PC-3 (cell line): ENCODE results near the gene DSCAM. TPM values are rescaled to one million over a fixed set of nuclear protein-coding genes. Genes with fewer than 3 reads are reported as not detected.

ENCODE experiments used
- ATAC-seq: fragments of 200-7000 bp; cut with Tn5 transposase; 2 replicates; pipeline ENCODE4 v1.9.1; 2020; ENCODE audit warnings: mild to moderate bottlenecking, moderate library complexity
- BruUV-seq: library from RNA; stranded (reverse); fragments of 400-500 nt; replicated peaks from 2 replicates; lab custom pipeline; 2021; lab: Mats Ljungman, UMichigan
- CTCF ChIA-PET: fragments of 300-600 bp; sonication (Branson Sonifier 250); formaldehyde crosslinking; loops from one replicate; lab custom pipeline; 2022; ENCODE audit warnings: antibody characterized with exemption; lab: Charles Lee
- POLR2A ChIA-PET: fragments of 300-600 bp; sonication (Branson Sonifier 250); formaldehyde crosslinking; loops from one replicate; lab custom pipeline; 2022; ENCODE audit warnings: antibody characterized with exemption; ENCODE audit not compliant: unreplicated experiment; lab: Charles Lee
- DNase-seq: peaks from one replicate; pipeline ENCODE4 v3.0.0-alpha.2; 2015
- H2AFZ ChIP-seq: fragments of 300-600 bp; sonication (generic); 2 replicates; pipeline ENCODE4 v1.6.0; 2016; ENCODE audit warnings: antibody characterized with exemption, low read length
- H3F3A ChIP-seq: fragments of 300-600 bp; sonication (generic); one replicate; pipeline ENCODE4 v1.6.0; 2017; ENCODE audit warnings: antibody characterized with exemption, low read length, control low read depth, mild to moderate bottlenecking; ENCODE audit not compliant: unreplicated experiment
- H3K27ac ChIP-seq: fragments of 300-600 bp; sonication (generic); 2 replicates; pipeline ENCODE4 v1.5.1; 2016; ENCODE audit warnings: mild to moderate bottlenecking, low read length
- H3K27me3 ChIP-seq: fragments of 300-600 bp; sonication (generic); 2 replicates; pipeline ENCODE4 v1.6.1; 2016; ENCODE audit warnings: low read length, mixed read lengths
- H3K36me3 ChIP-seq: fragments of 300-600 bp; sonication (generic); 2 replicates; pipeline ENCODE4 v1.6.1; 2016; ENCODE audit warnings: low read depth, mixed run types, low read length, mixed read lengths
- H3K4me1 ChIP-seq: fragments of 300-600 bp; sonication (generic); 2 replicates; pipeline ENCODE4 v1.5.1; 2016; ENCODE audit warnings: low read length; ENCODE audit not compliant: insufficient read depth
- H3K4me2 ChIP-seq: fragments of 300-600 bp; sonication (generic); 2 replicates; pipeline ENCODE4 v1.6.0; 2016; ENCODE audit warnings: low read length
- H3K4me3 ChIP-seq: fragments of 300-600 bp; sonication (generic); 2 replicates; pipeline ENCODE4 v1.5.1; 2016; ENCODE audit warnings: mild to moderate bottlenecking, low read length, mixed read lengths
- H3K79me2 ChIP-seq: fragments of 300-600 bp; sonication (generic); 2 replicates; pipeline ENCODE4 v1.6.1; 2017; ENCODE audit warnings: low read length, mixed read lengths
- H3K9ac ChIP-seq: fragments of 300-600 bp; sonication (generic); 2 replicates; pipeline ENCODE4 v1.6.0; 2016; ENCODE audit warnings: mild to moderate bottlenecking, low read length
- H3K9me2 ChIP-seq: fragments of 300-600 bp; sonication (generic); replicated peaks from 2 replicates; pipeline ENCODE4 v1.6.1; 2016; ENCODE audit warnings: mixed run types, low read length, mixed read lengths
- H3K9me3 ChIP-seq: fragments of 300-600 bp; sonication (generic); 2 replicates; pipeline ENCODE4 v1.6.1; 2016; ENCODE audit warnings: low read length, mixed read lengths
- H4K20me1 ChIP-seq: fragments of 300-600 bp; sonication (generic); 2 replicates; pipeline ENCODE4 v1.6.1; 2016; ENCODE audit warnings: low read length, mixed read lengths
- EZH2 ChIP-seq: fragments of 300-600 bp; sonication (generic); IDR thresholded peaks from one replicate; pipeline ENCODE4 v1.6.1; 2017; ENCODE audit warnings: antibody characterized with exemption, mild to moderate bottlenecking, low read length; ENCODE audit not compliant: unreplicated experiment
- EZH2phosphoT487 ChIP-seq: fragments of 300-600 bp; sonication (generic); IDR thresholded peaks from 2 replicates; pipeline ENCODE4 v1.6.1; 2018; ENCODE audit warnings: mild to moderate bottlenecking, antibody characterized with exemption, low read length, borderline replicate concordance
- intact Hi-C: fragments of 100-400 bp; cut with micrococcal nuclease; formaldehyde crosslinking; loops from 2 replicates; pipeline ENCODE4 v1.9.0; 2023
- total RNA-seq: library from RNA; depleted of rRNA; stranded (reverse); fragments of >200 nt; gene quantifications from 2 replicates; pipeline ENCODE4 v1.2.3, GENCODE V29; 2014
- TF ChIP-seq, protein P1 (sequence below): fragments of 300-600 bp; sonication (generic); conservative IDR thresholded peaks from 2 replicates; pipeline ENCODE4 v1.5.1; 2017; ENCODE audit warnings: antibody characterized with exemption, low read depth, mild to moderate bottlenecking, low read length

DSCAM gene
- total RNA-seq, 1 experiment from 2014 or later, result not detected

DNA sequence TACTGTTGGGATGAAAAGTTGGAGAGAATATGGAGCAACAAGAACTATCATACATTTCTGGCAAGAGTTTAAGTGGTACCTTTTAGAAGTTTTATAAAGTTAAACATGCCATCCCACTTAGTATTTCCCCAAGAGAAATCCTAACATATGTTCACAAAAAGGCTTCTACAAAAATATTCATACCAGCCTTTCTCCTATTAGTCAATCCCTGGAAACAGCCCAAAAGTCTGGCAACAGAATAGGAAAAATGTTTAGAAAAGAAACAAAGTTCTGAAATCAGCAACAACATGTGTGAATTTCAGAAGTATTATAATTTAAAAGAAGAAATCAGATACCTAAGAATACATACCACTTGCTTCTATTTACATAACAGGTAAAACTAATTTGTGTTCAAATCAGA lies 271.0 kb downstream of the DSCAM start:
- Histone ChIP-seq H4K20me1 (no peaks in the 10 kb centered on the region), H3K4me1 (no peaks in the 10 kb centered on the region), H3K9me2 (no peaks in the 10 kb centered on the region), H3K4me2 (no peak overlapping the region), H2AFZ (no peak overlapping the region), H3F3A (no peaks in the 10 kb centered on the region), H3K79me2 (no peaks in the 10 kb centered on the region), H3K9me3 (peaks cover 13% of the 10 kb centered on the region; the same call in 1 of the 2 replicates), H3K9ac (no peak overlapping the region), H3K27me3 (no peaks in the 10 kb centered on the region), H3K36me3 (no peaks in the 10 kb centered on the region), H3K4me3 (no peak overlapping the region), H3K27ac (no peak overlapping the region)
- intact Hi-C loops, result no loop called here
- BruUV-seq, result no TSS peak
- no peak for ATAC-seq
- TF ChIP-seq EZH2, result no peak
- TF ChIP-seq, protein P1, sequence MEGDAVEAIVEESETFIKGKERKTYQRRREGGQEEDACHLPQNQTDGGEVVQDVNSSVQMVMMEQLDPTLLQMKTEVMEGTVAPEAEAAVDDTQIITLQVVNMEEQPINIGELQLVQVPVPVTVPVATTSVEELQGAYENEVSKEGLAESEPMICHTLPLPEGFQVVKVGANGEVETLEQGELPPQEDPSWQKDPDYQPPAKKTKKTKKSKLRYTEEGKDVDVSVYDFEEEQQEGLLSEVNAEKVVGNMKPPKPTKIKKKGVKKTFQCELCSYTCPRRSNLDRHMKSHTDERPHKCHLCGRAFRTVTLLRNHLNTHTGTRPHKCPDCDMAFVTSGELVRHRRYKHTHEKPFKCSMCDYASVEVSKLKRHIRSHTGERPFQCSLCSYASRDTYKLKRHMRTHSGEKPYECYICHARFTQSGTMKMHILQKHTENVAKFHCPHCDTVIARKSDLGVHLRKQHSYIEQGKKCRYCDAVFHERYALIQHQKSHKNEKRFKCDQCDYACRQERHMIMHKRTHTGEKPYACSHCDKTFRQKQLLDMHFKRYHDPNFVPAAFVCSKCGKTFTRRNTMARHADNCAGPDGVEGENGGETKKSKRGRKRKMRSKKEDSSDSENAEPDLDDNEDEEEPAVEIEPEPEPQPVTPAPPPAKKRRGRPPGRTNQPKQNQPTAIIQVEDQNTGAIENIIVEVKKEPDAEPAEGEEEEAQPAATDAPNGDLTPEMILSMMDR, result no peak
- TF ChIP-seq EZH2phosphoT487, result no peak
- ChIA-PET CTCF (no interaction called here), POLR2A (no interaction called here)
- no peak for DNase-seq

DNA sequence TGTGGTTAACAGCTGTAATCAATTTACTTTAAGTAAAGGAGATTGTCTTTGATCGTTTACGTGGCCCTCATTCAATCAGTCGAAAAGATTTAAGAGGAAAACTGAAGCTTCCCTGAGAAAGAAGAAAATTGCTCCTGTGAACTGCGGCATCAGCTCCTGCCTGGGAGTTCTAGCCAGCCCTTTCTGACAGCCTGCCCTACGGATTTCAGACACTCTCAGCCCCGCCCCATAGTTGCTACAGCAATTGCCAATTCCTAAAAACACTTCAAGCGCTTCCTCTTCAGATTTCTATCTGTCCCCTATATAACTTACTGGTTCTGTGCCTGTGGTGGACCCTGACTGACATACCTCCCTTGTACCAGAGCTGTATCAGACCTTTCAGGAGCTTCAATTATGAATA lies 277.6 kb downstream of the DSCAM start:
- ATAC-seq (no peak), DNase-seq (no peak)
- peaks cover 13% of the 10 kb centered on the region; the same call in 1 of the 2 replicates for H3K9me3 ChIP-seq
- no peak overlapping the region for H3K27ac ChIP-seq
- intact Hi-C loops, result no loop called here
- H3K36me3 ChIP-seq, result no peaks in the 10 kb centered on the region; the same call in 1 of the 2 replicates
- no peaks in the 10 kb centered on the region for H3K79me2 ChIP-seq
- H3K9ac ChIP-seq, result no peak overlapping the region
- no peaks in the 10 kb centered on the region for H4K20me1 ChIP-seq
- no peaks in the 10 kb centered on the region for H3F3A ChIP-seq
- no peak overlapping the region for H2AFZ ChIP-seq
- H3K4me3 ChIP-seq, result no peak overlapping the region
- TF ChIP-seq EZH2phosphoT487 (no peak), EZH2 (no peak)
- TF ChIP-seq, protein P1, result no peak
- POLR2A ChIA-PET, result no interaction called here
- H3K9me2 ChIP-seq, result no peaks in the 10 kb centered on the region
- no peaks in the 10 kb centered on the region for H3K27me3 ChIP-seq
- no TSS peak for BruUV-seq
- no peak overlapping the region for H3K4me2 ChIP-seq
- no peaks in the 10 kb centered on the region for H3K4me1 ChIP-seq
- CTCF ChIA-PET, result no interaction called here

DNA sequence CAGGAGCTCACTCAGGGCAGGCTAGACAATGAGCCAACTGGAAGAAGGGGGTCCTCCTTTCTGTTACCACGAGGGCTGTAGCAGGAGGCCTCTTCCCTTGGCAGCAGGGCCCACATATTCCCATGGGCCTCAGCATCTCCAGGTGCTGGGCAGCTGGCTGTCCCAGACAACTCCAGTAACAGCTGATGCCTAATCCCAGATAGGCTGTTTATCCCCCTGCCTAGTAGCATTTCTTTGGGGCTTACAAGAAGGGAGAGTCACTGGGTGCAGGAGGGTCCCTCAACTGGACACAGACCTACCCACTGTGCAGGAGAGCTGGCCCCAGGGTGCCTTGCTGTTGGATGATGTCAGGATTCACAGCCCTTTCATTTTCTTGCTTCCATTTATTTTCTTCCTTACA lies 278.2 kb downstream of the DSCAM start:
- no peak overlapping the region for H2AFZ ChIP-seq
- no peaks in the 10 kb centered on the region for H4K20me1 ChIP-seq
- no peaks in the 10 kb centered on the region for H3F3A ChIP-seq
- H3K9me3 ChIP-seq, result peaks cover 12% of the 10 kb centered on the region; the same call in 1 of the 2 replicates
- H3K9ac ChIP-seq, result no peak overlapping the region
- no TSS peak for BruUV-seq
- H3K4me1 ChIP-seq, result no peaks in the 10 kb centered on the region
- ChIA-PET POLR2A (no interaction called here), CTCF (no interaction called here)
- H3K9me2 ChIP-seq, result no peaks in the 10 kb centered on the region
- H3K27me3 ChIP-seq, result no peaks in the 10 kb centered on the region
- intact Hi-C loops, result no loop called here
- H3K4me3 ChIP-seq, result no peak overlapping the region
- no peak overlapping the region for H3K27ac ChIP-seq
- no peaks in the 10 kb centered on the region; the same call in 1 of the 2 replicates for H3K36me3 ChIP-seq
- ATAC-seq (no peak), DNase-seq (no peak)
- no peaks in the 10 kb centered on the region for H3K79me2 ChIP-seq
- TF ChIP-seq, protein P1, result no peak
- TF ChIP-seq EZH2phosphoT487 (no peak), EZH2 (no peak)
- no peak overlapping the region for H3K4me2 ChIP-seq
